Measurements from ENCODE around the gene KCNH1.
A peak's percentile ranks its signal among the peaks of the same experiment; 100 is the strongest.
"Not testable (repeated sequence)": the region's sequence is repeated elsewhere in the genome, so short reads cannot be mapped to it uniquely, and the experiment has no call there.

Gene KCNH1

DNA sequence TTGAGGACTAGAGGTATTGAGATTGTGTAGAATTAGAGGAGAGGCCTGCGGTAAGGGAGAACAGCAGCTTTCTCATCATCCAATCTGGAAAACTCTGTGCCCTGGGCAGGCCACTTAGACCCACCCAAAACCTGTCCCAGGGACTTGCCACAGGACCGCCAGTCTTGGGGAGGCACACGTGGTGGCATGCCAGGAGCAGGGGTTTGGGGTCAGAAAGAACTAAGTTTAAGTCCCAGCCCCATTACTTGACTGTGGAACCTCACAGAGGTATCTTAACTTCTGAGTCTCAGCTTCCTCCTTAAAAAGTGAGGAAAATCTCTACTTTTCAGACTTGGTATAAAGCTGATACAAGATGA is 448.7 kb downstream of the KCNH1 start:
- in situ Hi-C loops (cut with MboI; ENCODE audit: low pct_unique_long_range_greater_than_20kb, low sequenced_read_pairs) = no loop called here
- no peak for DNase-seq

DNA sequence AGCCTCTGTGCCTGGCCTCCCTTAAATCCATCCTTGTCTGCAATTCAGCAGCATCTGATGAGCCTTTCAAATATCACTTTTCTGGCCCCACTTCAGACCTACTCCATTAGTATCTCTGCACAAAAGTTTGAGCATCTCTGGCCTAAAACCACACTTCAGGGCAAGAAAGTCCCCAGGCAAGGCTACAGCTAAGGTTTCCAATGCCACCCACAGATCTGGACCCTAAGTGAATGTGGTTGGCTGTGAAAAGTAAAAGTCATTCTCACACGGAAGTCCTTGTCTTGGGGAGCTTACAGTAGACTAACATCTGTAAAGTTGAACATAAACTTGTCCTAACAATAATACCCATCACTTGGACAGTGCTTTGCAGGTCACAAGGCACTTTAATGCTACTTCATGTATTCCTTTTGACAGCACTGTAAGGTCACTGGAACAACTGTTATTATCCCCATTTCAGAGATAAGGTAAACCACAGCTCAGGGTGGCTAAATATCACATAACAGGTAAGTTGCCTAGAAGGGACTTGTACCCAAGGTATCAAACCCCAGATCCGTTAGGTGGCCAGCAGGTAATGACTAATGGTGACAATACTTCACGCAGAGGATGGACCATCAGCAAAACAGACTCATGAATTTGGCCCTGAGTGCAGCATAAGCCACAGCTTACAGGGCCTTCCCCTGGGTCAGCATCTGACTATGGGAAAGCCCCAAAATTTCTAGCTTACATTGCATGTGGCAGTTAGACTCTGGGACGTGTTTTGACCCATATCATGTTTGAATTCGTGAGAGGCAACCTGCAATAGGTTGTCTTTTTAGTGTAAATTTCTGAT is 449.3 kb downstream of the KCNH1 start:
- DNase-seq = no peak
- in situ Hi-C loops (cut with MboI; ENCODE audit: low pct_unique_long_range_greater_than_20kb, low sequenced_read_pairs) = no loop called here

DNA sequence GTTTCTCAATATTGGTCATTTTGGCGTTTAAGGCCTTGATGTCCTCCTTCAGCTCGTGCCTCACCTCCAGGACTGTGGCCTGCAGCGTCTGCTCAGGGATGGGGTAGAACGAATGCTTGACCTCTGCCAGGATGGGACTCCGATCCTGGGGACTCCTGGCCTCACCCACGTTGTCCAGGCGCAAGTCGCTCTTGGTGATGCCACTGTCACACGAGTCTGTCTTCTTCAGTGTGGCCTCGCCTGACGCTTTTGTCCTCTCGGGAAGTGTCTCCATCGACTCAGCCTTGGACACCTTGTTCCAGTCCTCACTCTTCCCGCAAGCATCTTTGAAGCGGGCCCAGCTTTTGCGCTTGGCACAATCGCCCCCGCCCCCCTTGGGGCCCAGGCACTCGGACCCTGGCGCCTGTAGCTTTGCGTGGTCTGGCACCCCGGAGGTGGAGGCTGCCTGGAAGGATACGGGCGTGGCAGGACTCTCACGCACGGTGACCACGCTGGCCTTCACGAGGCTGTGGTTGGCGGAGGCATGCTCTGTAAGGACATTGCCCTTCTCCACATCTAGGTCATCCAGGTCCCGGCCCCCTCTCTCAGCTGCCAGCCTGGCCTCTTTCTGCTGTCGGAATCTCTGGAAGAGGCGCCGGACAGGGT is 450.4 kb downstream of the KCNH1 start:
- DNase-seq = no peak
- in situ Hi-C loops (cut with MboI; ENCODE audit: low pct_unique_long_range_greater_than_20kb, low sequenced_read_pairs) = no loop called here

DNA sequence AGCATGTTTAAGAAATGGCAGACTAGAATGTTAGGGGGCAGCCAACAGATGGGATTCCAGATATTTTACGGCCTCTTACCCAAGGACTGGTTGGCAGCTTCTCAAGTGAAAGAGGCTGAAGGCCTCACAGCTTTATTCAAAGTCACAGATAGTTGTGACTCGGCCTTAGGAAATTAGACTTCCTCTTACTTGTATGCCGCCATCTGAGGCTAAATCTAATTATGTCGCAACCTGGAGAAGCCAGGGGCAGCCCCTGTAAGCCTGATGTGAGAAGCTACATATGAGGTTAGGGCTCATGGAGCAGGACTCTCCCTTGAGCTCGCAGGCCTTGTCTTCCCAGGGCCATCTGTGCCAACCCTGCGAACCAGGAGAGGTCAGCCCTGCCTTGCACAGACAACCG is 452.8 kb downstream of the KCNH1 start:
- in situ Hi-C loops (cut with MboI; ENCODE audit: low pct_unique_long_range_greater_than_20kb, low sequenced_read_pairs) = no loop called here
- DNase-seq = no peak

DNA sequence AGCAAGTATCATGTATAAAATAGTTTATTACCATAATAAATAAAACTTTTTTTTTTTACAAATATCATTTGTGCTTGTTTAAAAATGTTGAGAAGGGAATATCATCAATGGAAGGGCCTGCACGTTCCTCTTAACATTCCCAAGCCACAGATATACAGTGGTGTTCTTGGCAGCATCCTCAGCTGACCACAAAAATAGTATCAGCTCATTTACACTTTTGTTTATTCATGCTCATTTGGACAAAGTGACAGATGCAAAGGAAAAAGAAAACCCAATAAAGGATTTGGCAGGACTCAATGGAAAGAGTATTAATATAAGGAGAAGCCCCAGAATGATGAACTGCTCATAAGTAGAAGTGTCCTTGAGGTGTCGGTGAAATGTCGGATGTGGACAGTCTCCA is 455.6 kb downstream of the KCNH1 start:
- in situ Hi-C loops (cut with MboI; ENCODE audit: low pct_unique_long_range_greater_than_20kb, low sequenced_read_pairs) = no loop called here
- no peak for DNase-seq

DNA sequence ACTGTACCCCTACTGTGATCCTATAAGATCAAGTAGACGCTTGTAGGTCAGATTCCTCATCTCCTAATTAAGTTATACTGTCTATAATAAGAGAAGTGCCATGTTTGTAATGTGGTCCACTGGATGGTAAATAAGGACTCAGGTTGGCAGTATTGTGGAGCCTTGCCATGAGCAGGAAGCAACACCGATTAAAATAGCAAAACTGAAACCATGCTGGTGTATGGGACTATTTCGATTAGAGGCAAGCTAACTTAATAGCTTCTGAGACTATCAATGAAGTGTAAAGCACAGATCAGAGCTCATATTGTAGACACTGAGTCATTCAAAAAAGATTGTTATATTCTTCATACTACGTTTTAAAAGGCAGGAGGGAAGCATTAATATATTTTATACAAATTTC is 456.4 kb downstream of the KCNH1 start:
- in situ Hi-C loops (cut with MboI; ENCODE audit: low pct_unique_long_range_greater_than_20kb, low sequenced_read_pairs) = no loop called here

DNA sequence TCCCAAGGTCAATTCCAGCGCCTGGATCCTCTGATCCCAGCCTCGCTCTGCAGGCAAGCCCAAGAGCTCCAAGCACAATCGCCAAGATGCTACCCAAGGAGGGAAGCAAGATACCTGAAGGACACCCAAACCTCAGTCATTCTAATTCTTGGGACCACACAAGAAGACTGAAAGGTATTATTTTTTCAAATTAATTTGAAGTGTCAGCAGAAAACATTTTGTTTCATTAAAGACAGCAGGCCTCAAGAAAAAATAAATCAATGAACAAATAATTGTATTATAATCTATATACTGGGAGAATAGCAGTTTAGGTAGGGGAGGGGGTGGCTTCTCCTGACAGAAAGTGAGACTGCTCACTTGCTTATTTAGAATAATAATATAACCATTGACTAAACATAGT is 457.4 kb downstream of the KCNH1 start:
- in situ Hi-C loops (cut with MboI; ENCODE audit: low pct_unique_long_range_greater_than_20kb, low sequenced_read_pairs) = no loop called here
- DNase-seq = no peak

More for the DNA sequence above, 456.4 kb downstream of the KCNH1 start:
- DNase-seq = no peak

DNA sequence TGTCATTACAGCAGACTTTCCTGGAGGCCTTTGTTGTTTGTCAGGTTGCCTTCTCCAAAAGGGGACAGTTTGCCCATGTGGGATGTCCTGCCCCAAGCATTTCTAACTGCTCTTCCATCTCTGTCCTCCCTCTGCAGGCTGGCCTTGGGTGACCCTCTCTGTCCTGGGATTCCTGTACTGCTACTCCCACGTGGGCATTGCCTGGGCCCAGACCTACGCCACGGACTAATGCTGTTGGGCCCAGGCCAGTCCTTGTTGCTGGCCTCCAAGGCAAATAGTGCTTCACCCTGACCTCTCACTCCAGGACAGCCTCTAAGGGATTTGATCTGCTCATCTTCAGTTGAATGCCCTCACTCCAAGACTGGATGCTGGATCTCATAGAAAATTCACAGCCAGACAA is 459.8 kb downstream of the KCNH1 start:
- in situ Hi-C loops (cut with MboI; ENCODE audit: low pct_unique_long_range_greater_than_20kb, low sequenced_read_pairs) = no loop called here
- no peak for DNase-seq

DNA sequence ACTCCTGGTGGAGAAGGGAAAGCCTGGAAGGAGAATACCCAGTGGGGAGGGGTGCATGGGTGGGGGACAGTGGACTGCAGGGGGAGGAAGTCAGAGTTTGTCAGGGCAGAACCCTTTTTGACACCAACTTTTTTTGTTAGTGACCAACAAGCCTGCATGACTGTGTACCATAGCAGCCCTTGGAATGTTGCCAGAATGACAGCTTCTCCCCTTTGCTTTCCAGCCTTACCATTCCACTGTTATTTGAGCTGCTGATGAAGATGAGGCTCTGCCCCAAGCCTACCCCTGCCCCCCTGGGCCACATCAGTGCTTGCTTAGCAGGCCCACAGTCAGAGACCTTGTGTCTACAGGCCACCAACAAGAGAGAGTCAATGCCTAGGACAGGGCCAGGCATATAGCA is 464.0 kb downstream of the KCNH1 start:
- DNase-seq = no peak
- in situ Hi-C loops (cut with MboI; ENCODE audit: low pct_unique_long_range_greater_than_20kb, low sequenced_read_pairs) = no loop called here

DNA sequence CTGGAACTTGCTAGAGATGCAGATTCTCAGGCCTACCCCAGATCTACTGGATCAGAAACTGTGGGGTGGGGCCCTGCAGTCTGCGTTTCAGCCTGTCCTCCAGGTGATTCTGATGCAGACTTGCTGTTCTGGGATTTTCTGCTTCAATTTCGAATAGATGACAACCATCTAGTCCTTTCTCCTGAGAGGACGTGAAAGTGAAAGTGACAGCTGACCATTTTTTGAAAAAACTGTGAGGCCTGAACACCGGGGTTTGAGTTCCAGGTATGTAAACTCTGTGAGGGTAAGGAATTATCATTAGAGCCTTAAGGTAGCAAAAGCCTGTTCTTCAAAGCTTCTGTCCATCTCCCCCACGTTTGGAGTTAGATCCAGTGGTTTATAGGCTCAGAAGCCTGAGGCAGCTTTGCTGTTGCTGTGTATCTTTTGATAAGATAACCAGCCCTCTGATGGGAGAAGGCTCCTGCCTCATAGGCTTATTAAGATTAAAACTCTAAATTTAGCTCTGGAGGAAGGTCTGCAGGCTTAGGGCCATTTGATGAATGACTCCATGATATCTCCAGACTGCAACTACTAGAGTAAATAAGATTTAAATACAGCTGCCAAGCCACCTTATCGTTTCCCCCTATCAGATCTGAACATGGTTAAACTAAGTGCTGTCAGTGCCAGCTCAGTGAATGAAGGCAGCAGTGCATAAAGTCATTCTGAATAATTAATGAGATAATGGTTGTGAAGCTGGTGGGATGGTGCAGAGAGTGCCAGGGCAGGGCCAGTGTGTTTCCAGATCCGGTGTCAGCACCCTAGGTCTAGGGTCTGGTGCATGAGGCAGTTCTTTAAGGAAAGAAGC is 470.0 kb downstream of the KCNH1 start:
- no peak for DNase-seq
- in situ Hi-C loops (cut with MboI; ENCODE audit: low pct_unique_long_range_greater_than_20kb, low sequenced_read_pairs) = no loop called here

DNA sequence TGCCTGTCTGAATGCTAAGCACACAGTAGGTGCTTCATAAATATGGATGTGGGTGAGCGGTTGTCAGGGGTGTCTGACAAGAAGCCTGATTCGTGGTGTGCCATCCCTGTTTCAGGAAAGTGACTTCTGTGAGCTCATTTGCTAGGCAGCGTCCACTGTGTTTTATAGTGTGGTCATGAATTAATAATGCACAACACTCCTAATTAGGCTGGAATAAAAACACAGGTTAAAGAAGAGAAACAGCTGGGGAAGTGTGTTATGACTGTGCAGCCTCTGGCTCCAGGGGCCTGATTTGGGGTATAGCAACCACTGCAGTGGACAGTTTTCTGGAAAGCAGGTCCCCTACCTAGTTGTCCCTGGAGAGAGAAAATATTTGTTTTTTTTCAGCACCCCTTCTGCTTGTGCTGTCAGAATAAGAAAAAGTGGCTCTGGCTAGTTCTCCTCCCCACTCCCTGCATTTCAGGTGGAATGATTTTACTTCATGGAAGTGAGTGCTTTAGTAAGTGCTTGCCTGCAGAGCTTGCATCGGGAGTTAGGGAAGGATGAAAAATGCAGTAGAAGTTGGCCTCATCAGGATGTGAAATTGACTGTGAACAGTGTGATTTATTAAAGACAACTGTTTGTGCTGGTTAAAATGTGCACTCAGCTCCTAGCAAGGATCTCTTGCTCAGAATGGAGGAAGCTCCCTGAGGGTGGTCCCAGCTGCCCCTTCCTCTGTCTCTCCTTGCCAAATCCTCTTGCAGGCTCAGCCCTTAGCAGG is 471.5 kb downstream of the KCNH1 start:
- in situ Hi-C loops (cut with MboI; ENCODE audit: low pct_unique_long_range_greater_than_20kb, low sequenced_read_pairs) = no loop called here
- DNase-seq = no peak

DNA sequence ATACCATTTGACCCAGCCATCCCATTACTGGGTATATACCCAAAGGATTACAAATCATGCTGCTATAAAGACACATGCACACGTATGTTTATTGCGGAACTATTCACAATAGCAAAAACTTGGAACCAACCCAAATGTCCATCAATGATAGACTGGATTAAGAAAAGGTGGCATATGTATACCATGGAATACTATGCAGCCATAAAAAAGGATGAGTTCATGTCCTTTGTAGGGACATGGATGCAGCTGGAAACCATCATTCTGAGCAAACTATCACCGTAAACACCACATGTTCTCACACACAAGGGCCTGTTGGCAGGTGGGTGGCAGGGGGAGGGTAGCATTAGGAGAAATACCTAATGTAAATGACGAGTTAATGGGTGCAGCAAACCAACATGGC is 472.4 kb downstream of the KCNH1 start:
- DNase-seq; in situ Hi-C loops (cut with MboI; ENCODE audit: low pct_unique_long_range_greater_than_20kb, low sequenced_read_pairs): not testable (repeated sequence)

DNA sequence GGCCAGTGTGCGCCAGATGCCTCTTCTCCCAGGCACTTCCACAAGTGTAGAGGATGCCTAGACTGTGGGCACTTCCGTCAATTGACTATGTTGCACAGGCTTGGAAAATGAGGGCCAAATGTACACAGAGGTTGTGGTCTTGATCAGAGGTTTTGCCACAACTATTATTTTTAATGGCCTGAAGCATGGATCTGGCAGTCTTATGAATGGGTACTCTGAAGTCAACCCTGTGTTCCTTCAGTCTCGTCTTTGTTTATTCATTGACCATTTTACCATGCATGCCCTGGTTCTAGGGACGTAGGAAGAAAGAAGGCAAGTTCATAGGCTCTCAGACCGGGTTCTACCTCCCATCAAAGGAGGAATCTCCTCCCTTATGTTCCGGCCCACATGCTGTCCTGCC is 476.1 kb downstream of the KCNH1 start:
- in situ Hi-C loops (cut with MboI; ENCODE audit: low pct_unique_long_range_greater_than_20kb, low sequenced_read_pairs) = no loop called here
- DNase-seq = no peak

DNA sequence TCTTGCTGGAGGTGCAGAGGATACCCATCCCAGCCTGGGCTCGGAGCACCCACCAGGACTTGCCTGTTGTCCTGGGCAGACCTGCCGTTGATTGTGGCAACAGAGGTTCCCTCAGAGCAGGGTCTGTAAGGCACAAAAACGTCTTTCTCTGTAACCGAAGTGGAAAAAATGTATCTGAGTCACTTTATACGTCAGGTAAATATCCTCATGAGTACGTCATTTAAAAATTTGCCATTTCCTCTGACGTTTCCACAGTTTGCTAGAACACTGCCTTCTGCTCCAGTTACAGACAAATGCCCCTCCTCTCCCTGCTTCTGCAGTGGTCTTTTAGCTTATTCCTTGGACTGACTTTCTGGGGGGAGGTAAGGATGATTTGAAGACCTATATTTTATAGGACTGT is 478.4 kb downstream of the KCNH1 start:
- in situ Hi-C loops (cut with MboI; ENCODE audit: low pct_unique_long_range_greater_than_20kb, low sequenced_read_pairs) = no loop called here

DNA sequence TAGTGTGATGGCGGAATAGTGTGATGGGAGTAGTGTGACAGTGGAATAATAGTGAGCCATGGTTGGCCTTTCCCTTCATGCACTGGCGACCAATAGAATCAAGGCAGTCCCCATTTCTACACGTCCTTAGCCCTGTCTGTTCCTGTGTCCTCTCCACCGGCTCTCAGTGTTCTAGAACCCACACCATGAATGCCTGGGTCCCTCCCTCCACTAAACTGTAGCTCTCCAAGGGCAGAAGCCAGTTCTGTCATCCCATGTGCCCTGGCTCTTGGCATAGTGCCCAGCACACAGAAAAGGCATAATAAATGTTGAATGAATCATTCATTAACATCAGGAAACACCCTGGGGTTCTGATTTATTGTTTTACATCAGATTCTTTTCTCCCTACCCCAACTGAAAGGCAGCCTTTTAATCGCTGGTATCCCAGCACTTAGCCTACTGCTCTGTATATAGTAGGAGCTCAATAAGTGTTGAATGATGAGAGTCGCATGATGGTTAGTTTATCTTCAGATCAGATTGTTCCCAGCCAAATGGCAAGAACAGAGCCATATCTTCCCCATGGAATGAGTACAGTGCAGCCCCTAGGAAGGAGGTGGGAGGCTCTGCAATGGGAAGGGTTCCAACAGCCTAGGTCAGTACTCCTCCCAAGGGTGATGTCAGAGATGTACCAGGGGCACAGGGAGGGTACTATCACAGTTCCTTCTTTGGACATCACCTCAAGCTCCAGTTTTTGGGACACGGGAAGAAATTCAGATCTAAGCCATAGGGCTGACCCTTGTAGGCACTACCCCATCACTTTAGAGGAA is 479.6 kb downstream of the KCNH1 start:
- in situ Hi-C loops (cut with MboI; ENCODE audit: low pct_unique_long_range_greater_than_20kb, low sequenced_read_pairs) = no loop called here

More for the DNA sequence above, 478.4 kb downstream of the KCNH1 start:
- no peak for DNase-seq

DNA sequence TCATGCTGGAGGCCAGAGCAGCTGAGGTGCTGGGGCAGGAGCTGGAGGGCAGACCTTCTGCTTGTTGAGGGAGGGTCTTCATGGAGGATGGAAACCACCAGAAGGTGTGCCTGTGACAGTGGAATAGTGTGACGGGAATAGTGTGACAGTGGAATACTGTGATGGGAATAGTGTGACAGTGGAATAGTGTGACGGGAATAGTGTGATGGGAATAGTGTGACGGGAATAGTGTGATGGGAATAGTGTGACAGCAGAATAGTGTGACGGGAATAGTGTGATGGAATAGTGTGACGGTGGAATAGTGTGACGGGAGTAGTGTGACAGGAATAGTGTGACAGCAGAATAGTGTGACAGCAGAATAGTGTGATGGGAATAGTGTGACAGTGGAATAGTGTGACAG is 480.2 kb downstream of the KCNH1 start:
- DNase-seq = peak; percentile 14
- in situ Hi-C loops (cut with MboI; ENCODE audit: low pct_unique_long_range_greater_than_20kb, low sequenced_read_pairs) = no loop called here

More for the DNA sequence above, 479.6 kb downstream of the KCNH1 start:
- no peak for DNase-seq

DNA sequence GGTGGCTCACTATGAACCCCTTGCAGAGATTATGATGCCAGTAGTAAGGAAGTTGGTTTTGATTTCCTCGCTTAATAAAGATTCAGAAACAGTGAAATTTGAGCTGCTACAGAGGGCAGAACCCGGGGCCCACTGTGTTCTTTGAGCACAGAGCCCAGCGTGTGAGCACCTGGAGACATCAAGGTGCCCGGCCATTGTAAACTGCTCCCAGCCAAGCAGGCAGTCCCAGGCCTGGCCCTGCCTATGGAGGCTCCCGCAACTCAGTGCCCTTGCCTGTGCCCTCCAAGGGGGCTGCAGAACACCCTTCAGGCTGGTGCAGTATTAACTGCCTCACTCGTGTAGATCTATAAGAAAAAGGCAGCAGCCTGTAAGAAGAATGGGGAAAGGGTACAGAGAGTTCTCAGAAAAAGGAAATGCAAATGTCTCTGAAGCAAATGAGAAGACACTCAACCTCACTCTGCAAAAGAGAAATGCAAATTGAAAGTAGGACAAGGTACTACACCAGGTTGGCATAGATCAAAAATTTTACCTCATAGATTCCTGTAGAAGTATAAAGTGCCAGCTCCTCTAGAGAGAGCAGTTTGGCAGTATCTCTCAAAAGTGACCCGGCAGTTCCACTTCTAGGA is 481.5 kb downstream of the KCNH1 start:
- DNase-seq = no peak
- in situ Hi-C loops (cut with MboI; ENCODE audit: low pct_unique_long_range_greater_than_20kb, low sequenced_read_pairs) = no loop called here

DNA sequence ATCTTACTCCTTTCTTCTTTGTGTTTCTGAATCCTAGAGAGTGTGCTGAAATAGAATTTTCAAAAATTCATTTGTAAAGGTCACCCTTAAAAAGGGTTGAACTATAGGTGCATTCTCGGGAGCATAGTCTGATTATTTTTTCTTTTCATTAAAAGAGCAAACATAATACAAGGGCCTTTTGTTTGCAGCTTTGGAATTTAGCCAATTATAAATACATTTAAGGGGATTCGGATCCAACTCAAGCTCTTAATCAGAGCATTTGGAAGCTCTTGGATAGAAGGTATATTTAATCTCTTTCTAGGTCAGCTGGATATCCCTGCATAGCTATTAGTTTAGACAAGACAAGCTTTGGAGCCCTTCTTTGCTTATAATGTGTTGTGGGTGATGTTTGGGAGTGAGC is 483.5 kb downstream of the KCNH1 start:
- in situ Hi-C loops (cut with MboI; ENCODE audit: low pct_unique_long_range_greater_than_20kb, low sequenced_read_pairs) = no loop called here
- no peak for DNase-seq
